ENCODE data around the gene SURF4.

Gene SURF4

DNA sequence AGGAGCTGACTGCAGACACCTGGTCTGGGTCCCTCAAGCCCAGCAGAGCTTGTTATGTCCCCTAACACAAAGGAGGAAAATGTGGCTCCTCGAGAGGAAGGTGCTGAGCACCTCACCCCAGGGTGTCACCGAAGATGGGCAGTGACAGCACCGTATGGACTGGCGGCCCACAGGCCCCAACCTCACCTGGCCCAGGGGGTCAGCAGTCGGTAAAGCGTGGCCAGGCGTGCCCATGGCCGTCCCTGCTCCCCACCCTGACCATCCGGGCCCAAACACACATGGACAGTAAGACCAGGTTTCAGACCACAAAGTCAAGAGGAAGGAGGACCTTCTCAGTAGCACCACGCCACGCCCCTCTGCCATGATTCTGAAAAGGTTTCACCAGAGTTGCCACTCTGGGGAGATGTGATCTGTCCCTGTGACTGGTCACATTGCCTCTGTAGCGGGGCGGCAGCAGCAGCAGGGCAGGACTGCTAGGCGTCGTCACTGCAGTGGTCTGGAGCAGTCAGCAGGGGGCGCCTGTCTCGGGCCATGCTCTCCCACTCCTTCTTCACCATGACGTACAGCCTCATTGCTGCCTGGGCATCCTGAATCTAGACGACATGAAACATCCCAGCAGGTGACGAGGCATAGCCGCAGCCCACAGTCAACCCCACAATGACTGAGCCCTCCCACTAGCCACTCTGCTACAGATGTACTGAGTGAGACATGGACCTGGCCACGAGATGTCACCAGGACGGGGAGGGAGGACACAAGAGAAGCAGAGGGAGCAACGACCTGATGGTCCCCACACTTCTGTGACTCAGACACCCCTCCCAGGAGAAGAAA, 30.8 kb upstream of the SURF4 start:
- peak; percentile 85 for DNase-seq (ENCODE audit: low read depth)

GRCh38 chr9:133405508-133406438, 29.9 kb upstream of the SURF4 start:
- peaks cover 49% of the 10 kb centered on the region for H3K36me3 ChIP-seq (ENCODE audit: control insufficient read depth, insufficient read depth, low read length, severe bottlenecking)
- H3K27me3 ChIP-seq (replicated peaks; ENCODE audit: control insufficient read depth, insufficient read depth, low read length): no peaks in the 10 kb centered on the region
- no peaks in the 10 kb centered on the region for H3K9me3 ChIP-seq (ENCODE audit: control insufficient read depth, low read length)
- H3K4me1 ChIP-seq (ENCODE audit: control insufficient read depth, insufficient read depth, low read length): peaks cover 16% of the 10 kb centered on the region
- H3K4me3 ChIP-seq (ENCODE audit: low read length): no peak overlapping the region
- DNase-seq (ENCODE audit: low read depth): no peak
- H3K9ac ChIP-seq (ENCODE audit: low read length): peak overlapping the region; percentile 52

More for the DNA sequence above, 30.8 kb upstream of the SURF4 start:
- Histone ChIP-seq H3K4me1 (ENCODE audit: control insufficient read depth, insufficient read depth, low read length) (peaks cover 16% of the 10 kb centered on the region), H3K36me3 (ENCODE audit: control insufficient read depth, insufficient read depth, low read length, severe bottlenecking) (peaks cover 56% of the 10 kb centered on the region), H3K27me3 (replicated peaks; ENCODE audit: control insufficient read depth, insufficient read depth, low read length) (no peaks in the 10 kb centered on the region), H3K9ac (ENCODE audit: low read length) (peak overlapping the region; percentile 7), H3K4me3 (ENCODE audit: low read length) (no peak overlapping the region), H3K9me3 (ENCODE audit: control insufficient read depth, low read length) (no peaks in the 10 kb centered on the region)

DNA sequence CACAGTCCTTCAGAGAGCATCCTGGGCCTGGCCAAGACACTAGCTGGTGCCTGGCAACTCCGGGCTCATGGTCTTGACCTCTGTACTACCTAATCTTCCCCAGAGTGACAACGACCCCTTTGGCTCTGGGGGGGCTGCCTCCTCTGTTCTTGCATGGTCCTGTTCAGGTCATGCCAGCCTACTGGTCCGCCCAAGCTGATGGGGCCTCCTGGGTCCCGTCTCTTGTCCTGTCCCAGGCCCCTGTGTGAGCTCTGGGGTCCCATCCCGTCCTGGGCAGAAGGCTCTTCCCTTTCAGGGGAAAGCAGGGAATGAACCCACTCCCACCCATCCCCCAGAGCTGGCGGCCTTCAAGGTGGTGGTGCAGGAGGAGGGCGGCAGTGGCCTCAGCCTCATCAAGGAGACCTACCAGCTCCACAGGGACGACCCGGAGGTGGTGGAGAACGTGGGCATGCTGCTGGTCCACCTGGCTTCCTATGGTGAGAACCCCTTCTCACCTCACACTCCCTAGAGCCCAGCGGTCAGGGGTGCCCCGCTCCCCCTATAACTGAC, 28.7 kb upstream of the SURF4 start:
- Histone ChIP-seq H3K4me1 (ENCODE audit: control insufficient read depth, insufficient read depth, low read length) (peaks cover 16% of the 10 kb centered on the region), H3K36me3 (ENCODE audit: control insufficient read depth, insufficient read depth, low read length, severe bottlenecking) (peaks cover 37% of the 10 kb centered on the region), H3K4me3 (ENCODE audit: low read length) (no peak overlapping the region), H3K27me3 (replicated peaks; ENCODE audit: control insufficient read depth, insufficient read depth, low read length) (no peaks in the 10 kb centered on the region), H3K9me3 (ENCODE audit: control insufficient read depth, low read length) (no peaks in the 10 kb centered on the region), H3K9ac (ENCODE audit: low read length) (no peak overlapping the region)
- DNase-seq (ENCODE audit: low read depth): no peak

DNA sequence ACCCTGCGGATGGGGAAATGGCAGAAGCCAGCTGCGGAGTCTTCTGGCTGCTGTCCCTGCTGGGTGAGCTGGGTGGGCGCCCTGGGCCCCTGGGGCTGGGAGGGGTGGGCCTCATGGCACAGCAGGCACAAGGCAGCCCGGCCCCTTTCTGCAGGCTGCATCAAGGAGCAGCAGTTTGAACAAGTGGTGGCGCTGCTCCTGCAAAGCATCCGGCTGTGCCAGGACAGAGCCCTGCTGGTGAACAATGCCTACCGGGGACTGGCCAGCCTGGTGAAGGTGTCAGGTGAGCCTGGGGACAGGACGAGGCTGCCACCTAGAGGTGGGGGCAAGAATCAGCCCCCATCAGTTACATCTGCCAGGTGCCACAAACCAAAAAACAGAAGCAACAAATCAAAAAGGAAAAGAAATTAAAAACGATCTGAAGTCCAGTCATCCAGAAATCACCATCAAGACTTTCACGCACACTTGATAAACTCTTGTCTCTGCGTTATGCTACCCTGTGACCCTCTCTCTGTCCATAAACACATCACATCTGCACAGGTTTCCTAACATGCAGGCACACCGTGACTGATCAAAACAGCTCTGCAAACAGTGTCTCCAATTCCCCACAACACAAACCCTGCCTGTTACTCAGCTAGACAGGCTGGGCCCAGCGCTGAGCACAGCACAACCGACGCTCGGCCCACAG, 28.1 kb upstream of the SURF4 start:
- H3K27me3 ChIP-seq (replicated peaks; ENCODE audit: control insufficient read depth, insufficient read depth, low read length): no peaks in the 10 kb centered on the region
- H3K4me3 ChIP-seq (ENCODE audit: low read length): no peak overlapping the region
- peaks cover 16% of the 10 kb centered on the region for H3K4me1 ChIP-seq (ENCODE audit: control insufficient read depth, insufficient read depth, low read length)
- peaks cover 33% of the 10 kb centered on the region for H3K36me3 ChIP-seq (ENCODE audit: control insufficient read depth, insufficient read depth, low read length, severe bottlenecking)
- H3K9ac ChIP-seq (ENCODE audit: low read length): no peak overlapping the region
- DNase-seq (ENCODE audit: low read depth): no peak
- no peaks in the 10 kb centered on the region for H3K9me3 ChIP-seq (ENCODE audit: control insufficient read depth, low read length)

- H3K4me3 ChIP-seq (ENCODE audit: low read length): no peak overlapping the region
- H3K9me3 ChIP-seq (ENCODE audit: control insufficient read depth, low read length): no peaks in the 10 kb centered on the region
- peaks cover 4% of the 10 kb centered on the region for H3K27me3 ChIP-seq (replicated peaks; ENCODE audit: control insufficient read depth, insufficient read depth, low read length)
- H3K4me1 ChIP-seq (ENCODE audit: control insufficient read depth, insufficient read depth, low read length): peaks cover 16% of the 10 kb centered on the region
- H3K9ac ChIP-seq (ENCODE audit: low read length): no peak overlapping the region
- DNase-seq (ENCODE audit: low read depth): no peak
- H3K36me3 ChIP-seq (ENCODE audit: control insufficient read depth, insufficient read depth, low read length, severe bottlenecking): peaks cover 22% of the 10 kb centered on the region
Measured at GRCh38 chr9:133402689-133403088, 26.8 kb upstream of the SURF4 start.

DNA sequence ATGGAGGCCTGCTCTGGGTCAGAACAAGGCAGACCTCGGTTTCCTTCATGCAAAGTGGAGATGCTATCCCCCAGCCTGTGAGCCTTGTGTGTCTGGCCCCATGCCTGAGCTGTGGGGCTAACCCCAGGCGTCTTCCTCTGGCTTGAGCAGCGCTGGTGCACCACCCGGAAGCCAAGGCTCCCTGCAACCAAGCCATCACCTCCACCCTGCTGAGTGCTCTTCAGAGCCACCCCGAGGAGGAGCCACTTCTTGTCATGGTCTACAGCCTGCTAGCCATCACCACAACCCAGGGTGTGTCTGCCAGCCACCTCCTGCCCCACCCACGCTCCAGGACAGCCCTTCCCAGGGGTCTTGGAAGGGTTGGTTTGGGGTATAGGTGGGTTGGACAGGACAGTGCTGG, 25.7 kb upstream of the SURF4 start:
- DNase-seq (ENCODE audit: low read depth): no peak

DNA sequence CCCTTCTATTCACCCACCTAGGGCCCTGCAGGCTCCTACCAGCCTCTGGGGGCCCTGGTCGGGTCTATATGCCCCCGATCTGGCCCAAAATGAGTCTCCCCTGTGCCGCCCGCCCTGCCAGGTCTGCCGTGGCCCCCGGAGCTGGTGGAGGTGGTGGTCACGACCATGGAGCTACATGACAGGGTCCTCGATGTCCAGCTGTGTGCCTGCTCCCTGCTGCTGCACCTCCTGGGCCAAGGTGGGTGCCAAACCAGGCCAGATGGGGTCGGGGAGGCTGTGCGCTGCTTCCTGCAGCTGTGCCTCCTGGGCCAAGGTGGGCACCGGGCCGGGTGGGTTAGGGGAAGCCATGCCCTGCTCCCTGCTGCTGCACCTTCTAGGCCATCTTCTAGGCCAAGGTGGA, 24.4 kb upstream of the SURF4 start:
- Histone ChIP-seq H3K4me3 (ENCODE audit: low read length) (no peak overlapping the region), H3K9me3 (ENCODE audit: control insufficient read depth, low read length) (no peaks in the 10 kb centered on the region), H3K9ac (ENCODE audit: low read length) (no peak overlapping the region), H3K4me1 (ENCODE audit: control insufficient read depth, insufficient read depth, low read length) (peaks cover 3% of the 10 kb centered on the region), H3K27me3 (replicated peaks; ENCODE audit: control insufficient read depth, insufficient read depth, low read length) (peaks cover 26% of the 10 kb centered on the region), H3K36me3 (ENCODE audit: control insufficient read depth, insufficient read depth, low read length, severe bottlenecking) (peaks cover 6% of the 10 kb centered on the region)
- DNase-seq (ENCODE audit: low read depth): no peak

More for the DNA sequence above, 25.7 kb upstream of the SURF4 start:
- Histone ChIP-seq H3K27me3 (replicated peaks; ENCODE audit: control insufficient read depth, insufficient read depth, low read length) (peaks cover 13% of the 10 kb centered on the region), H3K9me3 (ENCODE audit: control insufficient read depth, low read length) (no peaks in the 10 kb centered on the region), H3K9ac (ENCODE audit: low read length) (no peak overlapping the region), H3K36me3 (ENCODE audit: control insufficient read depth, insufficient read depth, low read length, severe bottlenecking) (peaks cover 12% of the 10 kb centered on the region), H3K4me3 (ENCODE audit: low read length) (no peak overlapping the region), H3K4me1 (ENCODE audit: control insufficient read depth, insufficient read depth, low read length) (peaks cover 15% of the 10 kb centered on the region)

GRCh38 chr9:133397895-133398294, 22.0 kb upstream of the SURF4 start:
- DNase-seq (ENCODE audit: low read depth): no peak
- no peaks in the 10 kb centered on the region for H3K36me3 ChIP-seq (ENCODE audit: control insufficient read depth, insufficient read depth, low read length, severe bottlenecking)
- H3K27me3 ChIP-seq (replicated peaks; ENCODE audit: control insufficient read depth, insufficient read depth, low read length): peaks cover 43% of the 10 kb centered on the region
- H3K4me3 ChIP-seq (ENCODE audit: low read length): no peak overlapping the region
- H3K9me3 ChIP-seq (ENCODE audit: control insufficient read depth, low read length): no peaks in the 10 kb centered on the region
- no peaks in the 10 kb centered on the region for H3K4me1 ChIP-seq (ENCODE audit: control insufficient read depth, insufficient read depth, low read length)
- H3K9ac ChIP-seq (ENCODE audit: low read length): no peak overlapping the region

DNA sequence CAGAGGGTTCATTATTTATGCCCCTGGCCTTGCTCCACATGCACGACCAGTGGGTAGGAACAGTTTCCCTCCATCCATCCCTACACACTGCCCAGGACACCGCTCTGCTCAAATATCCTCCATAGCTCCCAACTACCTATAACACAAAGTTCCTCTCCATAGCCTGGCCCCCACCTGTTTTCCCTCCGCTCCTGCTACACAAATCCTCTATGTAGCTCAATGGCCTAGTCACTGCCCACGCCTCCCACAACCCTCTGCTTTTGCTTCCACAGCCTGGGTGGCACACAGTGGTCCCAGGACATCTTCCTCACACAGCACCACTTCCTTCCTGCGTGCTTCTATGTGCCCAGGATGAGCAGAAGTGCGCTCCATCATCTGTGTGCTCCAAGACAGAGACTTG, 21.5 kb upstream of the SURF4 start:
- H3K9ac ChIP-seq (ENCODE audit: low read length): no peak overlapping the region
- H3K36me3 ChIP-seq (ENCODE audit: control insufficient read depth, insufficient read depth, low read length, severe bottlenecking): no peaks in the 10 kb centered on the region
- no peak overlapping the region for H3K4me3 ChIP-seq (ENCODE audit: low read length)
- no peaks in the 10 kb centered on the region for H3K4me1 ChIP-seq (ENCODE audit: control insufficient read depth, insufficient read depth, low read length)
- peaks cover 43% of the 10 kb centered on the region for H3K27me3 ChIP-seq (replicated peaks; ENCODE audit: control insufficient read depth, insufficient read depth, low read length)
- no peak for DNase-seq (ENCODE audit: low read depth)
- H3K9me3 ChIP-seq (ENCODE audit: control insufficient read depth, low read length): no peaks in the 10 kb centered on the region

DNA sequence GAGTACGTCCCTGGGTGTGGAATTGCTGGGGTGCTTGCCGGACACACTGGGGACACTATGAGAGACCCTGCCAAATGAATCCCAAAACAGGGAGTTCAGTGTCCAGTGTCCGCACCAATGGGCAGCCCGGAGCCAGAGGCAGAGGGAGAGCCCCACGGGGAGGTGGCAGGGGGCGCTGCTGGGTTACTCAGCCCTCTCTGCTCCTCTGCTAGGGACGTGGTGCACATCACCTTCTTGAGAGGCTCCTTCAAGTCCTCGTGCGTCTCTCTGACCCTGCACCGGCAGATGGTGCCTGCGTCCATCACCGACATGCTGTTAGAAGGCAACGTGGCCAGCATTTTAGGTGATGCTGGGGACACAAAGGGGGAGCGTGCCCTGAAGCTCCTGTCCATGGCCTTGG, 21.1 kb upstream of the SURF4 start:
- Histone ChIP-seq H3K9ac (ENCODE audit: low read length) (no peak overlapping the region), H3K4me3 (ENCODE audit: low read length) (no peak overlapping the region), H3K4me1 (ENCODE audit: control insufficient read depth, insufficient read depth, low read length) (no peaks in the 10 kb centered on the region), H3K36me3 (ENCODE audit: control insufficient read depth, insufficient read depth, low read length, severe bottlenecking) (no peaks in the 10 kb centered on the region), H3K9me3 (ENCODE audit: control insufficient read depth, low read length) (no peaks in the 10 kb centered on the region), H3K27me3 (replicated peaks; ENCODE audit: control insufficient read depth, insufficient read depth, low read length) (peaks cover 43% of the 10 kb centered on the region)
- no peak for DNase-seq (ENCODE audit: low read depth)
